K562 (cell line): ENCODE data around the gene TUBGCP6. TPM values are rescaled to one million over a fixed set of nuclear protein-coding genes. Genes with fewer than 3 reads are reported as not detected.

Source experiments
- ATAC-seq: fragments of 200-7000 bp; cut with Tn5 transposase; 3 replicates; pipeline ENCODE4 v1.9.1; 2020; ENCODE audit warnings: moderate library complexity
- BruUV-seq: library from RNA; stranded (reverse); fragments of 400-500 nt; replicated peaks from 2 replicates; lab custom pipeline; 2021; lab: Mats Ljungman, UMichigan
- CTCF ChIA-PET: fragments of 300-600 bp; formaldehyde crosslinking; extraction: SDS; loops from one replicate; lab custom pipeline; 2021; ENCODE audit warnings: low intra/inter-chr PET ratio; lab: Yijun Ruan, JAX
- POLR2A ChIA-PET: fragments of 300-600, 350-650 bp; sonication (Branson Sonifier 250); formaldehyde crosslinking; extraction: SDS; loops from one replicate; lab custom pipeline; 2021; ENCODE audit warnings: antibody characterized with exemption, inconsistent platforms; lab: Yijun Ruan, JAX
- DNase-seq, 4 experiments: peaks; one replicate each; pipeline versions ENCODE4 v3.0.0 to v3.0.0-alpha.2; 2011 to 2018; ENCODE audit warnings: low spot score in 3 of 4, mixed read lengths in 3 of 4; ENCODE audit errors: extremely low read depth in 1 of 4
- FAIRE-seq: peaks from 2 replicates; lab custom pipeline; 2011; peaks lifted over from hg19 to GRCh38; lab: Jason Lieb, UNC
- H2AFZ ChIP-seq: 2 replicates; pipeline ENCODE4 v1.6.0; 2011; ENCODE audit warnings: low read depth, low read length, control low read depth, inconsistent platforms
- H3K27ac ChIP-seq: fragments of 200-600 bp; 3 replicates; pipeline ENCODE4 v1.8.0; 2011; ENCODE audit warnings: low read depth, mild to moderate bottlenecking, control low read depth, inconsistent platforms, low read length, moderate library complexity, mixed read lengths; ENCODE audit errors: extremely low read depth
- H3K27me3 ChIP-seq, 2 experiments: fragments of 300-600 bp in 1 of 2; 2 replicates in 1 of 2; 3 replicates in 1 of 2; pipeline versions ENCODE4 v1.6.0 to v1.8.0; 2011; ENCODE audit warnings: inconsistent platforms in 2 of 2, low read length in 2 of 2, mild to moderate bottlenecking in 1 of 2, mixed read lengths in 1 of 2, moderate library complexity in 1 of 2; ENCODE audit not compliant: control insufficient read depth in 2 of 2, insufficient read depth in 2 of 2
- H3K36me3 ChIP-seq: fragments of 300-600 bp; 3 replicates; pipeline ENCODE4 v1.8.0; 2011; ENCODE audit warnings: mild to moderate bottlenecking, low read length, inconsistent platforms; ENCODE audit not compliant: control insufficient read depth, insufficient read depth
- H3K4me1 ChIP-seq, 2 experiments: fragments of 200-600 bp in 1 of 2; replicated peaks in 1 of 2; 2 replicates in 1 of 2; 3 replicates in 1 of 2; pipeline versions ENCODE4 v1.5.1 to v1.8.0; 2011; ENCODE audit warnings: inconsistent platforms in 2 of 2, low read length in 2 of 2, mild to moderate bottlenecking in 1 of 2, mixed read lengths in 1 of 2, moderate library complexity in 1 of 2; ENCODE audit not compliant: control insufficient read depth in 2 of 2, insufficient read depth in 2 of 2
- H3K4me2 ChIP-seq: 2 replicates; pipeline ENCODE4 v1.6.1; 2011; ENCODE audit warnings: low read length, control low read depth, inconsistent platforms, mixed read lengths; ENCODE audit not compliant: insufficient read depth
- H3K4me3 ChIP-seq: fragments of 200-600 bp; sonication (generic), shearing (Covaris generic); 2 replicates; pipeline ENCODE4 v1.5.1; 2016; ENCODE audit warnings: control low read depth, inconsistent platforms
- H3K79me2 ChIP-seq: fragments of 200-600 bp; 3 replicates; pipeline ENCODE4 v1.8.0; 2011; ENCODE audit warnings: low read length, inconsistent platforms; ENCODE audit not compliant: control insufficient read depth, insufficient read depth
- H3K9ac ChIP-seq, 2 experiments: 2 replicates each; pipeline versions ENCODE4 v1.6.0 to v1.6.1; 2011; ENCODE audit warnings: low read depth in 2 of 2, low read length in 2 of 2, control low read depth in 1 of 2, inconsistent platforms in 1 of 2, mild to moderate bottlenecking in 1 of 2, mixed read lengths in 1 of 2; ENCODE audit not compliant: insufficient read depth in 1 of 2
- H3K9me1 ChIP-seq: one replicate; pipeline ENCODE4 v1.6.0; 2011; ENCODE audit warnings: inconsistent platforms, mild to moderate bottlenecking, low read length, moderate library complexity; ENCODE audit not compliant: control insufficient read depth, insufficient read depth
- H3K9me3 ChIP-seq: replicated peaks from 2 replicates; pipeline ENCODE4 v1.5.1; 2011; ENCODE audit warnings: low read depth, low read length, inconsistent platforms; ENCODE audit not compliant: control insufficient read depth, insufficient read depth
- H4K20me1 ChIP-seq: replicated peaks from 2 replicates; pipeline ENCODE4 v1.6.1; 2011; ENCODE audit warnings: low read length, inconsistent platforms, mixed read lengths; ENCODE audit not compliant: control insufficient read depth, insufficient read depth
- POLR2G ChIP-seq: fragments of 200-400 bp; formaldehyde crosslinking; IDR thresholded peaks from 2 replicates; pipeline ENCODE4 v1.6.1; 2017; ENCODE audit warnings: low read depth, mild to moderate bottlenecking, antibody characterized with exemption, low read length, moderate library complexity
- ZSCAN29 ChIP-seq: fragments of 450-650 bp; IDR thresholded peaks from 2 replicates; pipeline ENCODE4 v1.6.1; 2017
- WGBS: fragments of 100-300 bp; shearing (Covaris generic); methylation state at CpG from one replicate; pipeline ENCODE4 v1.1.6; 2016; ENCODE audit warnings: low coverage, mixed read lengths; ENCODE audit not compliant: insufficient coverage; ENCODE audit errors: missing lambda C conversion rate; 5-methylcytosine and 5-hydroxymethylcytosine counted together
- in situ Hi-C: fragments of 300-500 bp; cut with MboI; formaldehyde crosslinking; loops from 4 replicates; pipeline ENCODE4 v1.15.0; 2018; ENCODE audit warnings: inconsistent platforms, mixed read lengths
- intact Hi-C: fragments of 100-400 bp; cut with micrococcal nuclease; formaldehyde crosslinking; loops from 2 replicates; pipeline ENCODE4 v1.14.2; 2022
- polyA plus RNA-seq, 8 experiments: library from polyadenylated mRNA; depleted of rRNA in 4 of 8; stranded (reverse) in 5 of 8; unstranded in 3 of 8; fragments of >200 nt; fragmentation: Nextera tagmentation in 2 of 8; fragmentation: Illumina TruSeq in 1 of 8; extraction: Ambion mirVana in 2 of 8; extraction: Trizol in 1 of 8; gene quantifications; 2 replicates each; pipeline versions ENCODE4 v1.2.1 to v1.2.3, GENCODE V29; 2011 to 2014; ENCODE audit warnings: inconsistent platforms in 1 of 8, missing spikeins in 1 of 8
- total RNA-seq, 7 experiments: library from RNA; depleted of rRNA in 6 of 7; stranded (reverse); fragments of >200 nt in 6 of 7; fragmentation: Illumina TruSeq in 2 of 7; extraction: Trizol in 2 of 7; gene quantifications; 2 replicates each; pipeline versions ENCODE4 v1.2.1 to v1.2.3, GENCODE V29; 2011 to 2021; ENCODE audit warnings: low replicate concordance in 1 of 7

Gene TUBGCP6
- total and polyA plus RNA-seq, 9 of the 15 experiments (the other 6 are each of a cell fraction or from before 2014, with no cell fraction given) = 0.76 to 33.0 (median 10.1) TPM

GRCh38 chr22:50183141-50183971, 61.5 kb downstream of the TUBGCP6 start:
- ChIA-PET CTCF (no interaction called here), POLR2A (interaction anchor here (1.6 kb wide), 1 partner anchor 12 kb away, joined by 7 read pairs; the partner anchor contains the start of gene PANX2)
- H4K20me1 ChIP-seq = no peaks in the 10 kb centered on the region; the same call in 1 of the 2 replicates
- TF ChIP-seq ZSCAN29 (no peak), POLR2G (0 out of 2 replicates have a peak, but pooled peaks have one; percentile 28)
- H3K9me1 ChIP-seq = no peaks in the 10 kb centered on the region
- H3K27ac ChIP-seq = no peak overlapping the region
- peaks cover 20% of the 10 kb centered on the region for H3K79me2 ChIP-seq
- no peak overlapping the region for H3K4me3 ChIP-seq
- no TSS peak for BruUV-seq
- in situ Hi-C loops = no loop called here
- H3K27me3 ChIP-seq = no peaks in the 10 kb centered on the region
- no peak for FAIRE-seq
- DNase-seq = no peak
- no peaks in the 10 kb centered on the region for H3K9me3 ChIP-seq
- H3K36me3 ChIP-seq = peaks cover 3% of the 10 kb centered on the region; the same call in 1 of the 3 replicates
- no peak overlapping the region for H2AFZ ChIP-seq
- no peak overlapping the region for H3K9ac ChIP-seq
- H3K4me1 ChIP-seq = peaks cover 8 to 71% of the 10 kb centered on the region in 2 experiments
- no peak for ATAC-seq
- no peak overlapping the region for H3K4me2 ChIP-seq
- intact Hi-C loops = no loop called here
- 73% methylated on average over 3 of the region's 19 CpGs for WGBS
